H1 (cell line): ENCODE measurements around the gene CADM2.

Source experiments
- ATF2 ChIP-seq: IDR thresholded peaks from 2 replicates; pipeline ENCODE4 v1.6.1; 2012; ENCODE audit warnings: low read length, inconsistent platforms
- EZH2 ChIP-seq: fragments of 200-600 bp; sonication (generic); IDR thresholded peaks from 2 replicates; pipeline ENCODE4 v1.7.1; 2012; ENCODE audit warnings: low read depth, mild to moderate bottlenecking, moderate library complexity, low read length, inconsistent platforms; ENCODE audit not compliant: severe bottlenecking
- PHF8 ChIP-seq: fragments of 200-600 bp; sonication (generic); conservative IDR thresholded peaks from 2 replicates; pipeline ENCODE4 v1.7.1; 2012; ENCODE audit warnings: low read depth, mild to moderate bottlenecking, inconsistent platforms, low read length, moderate library complexity
- TF ChIP-seq, protein P1 (sequence below), 3 experiments: IDR thresholded peaks; 1 replicate in 2 of 3; 2 replicates in 1 of 3; pipeline versions ENCODE4 v1.5.1 to v1.6.1; 2011; ENCODE audit warnings: low read length in 3 of 3, mild to moderate bottlenecking in 3 of 3, inconsistent platforms in 2 of 3, low read depth in 1 of 3, moderate library complexity in 1 of 3; ENCODE audit not compliant: insufficient read depth in 1 of 3; ENCODE audit errors: control extremely low read depth in 1 of 3

GRCh38 chr3:84989102-84989501 lies 30.3 kb downstream of the CADM2 start:
- no peak for TF ChIP-seq EZH2
- TF ChIP-seq ATF2, result no peak
- no peak for TF ChIP-seq PHF8
- TF ChIP-seq, protein P1, sequence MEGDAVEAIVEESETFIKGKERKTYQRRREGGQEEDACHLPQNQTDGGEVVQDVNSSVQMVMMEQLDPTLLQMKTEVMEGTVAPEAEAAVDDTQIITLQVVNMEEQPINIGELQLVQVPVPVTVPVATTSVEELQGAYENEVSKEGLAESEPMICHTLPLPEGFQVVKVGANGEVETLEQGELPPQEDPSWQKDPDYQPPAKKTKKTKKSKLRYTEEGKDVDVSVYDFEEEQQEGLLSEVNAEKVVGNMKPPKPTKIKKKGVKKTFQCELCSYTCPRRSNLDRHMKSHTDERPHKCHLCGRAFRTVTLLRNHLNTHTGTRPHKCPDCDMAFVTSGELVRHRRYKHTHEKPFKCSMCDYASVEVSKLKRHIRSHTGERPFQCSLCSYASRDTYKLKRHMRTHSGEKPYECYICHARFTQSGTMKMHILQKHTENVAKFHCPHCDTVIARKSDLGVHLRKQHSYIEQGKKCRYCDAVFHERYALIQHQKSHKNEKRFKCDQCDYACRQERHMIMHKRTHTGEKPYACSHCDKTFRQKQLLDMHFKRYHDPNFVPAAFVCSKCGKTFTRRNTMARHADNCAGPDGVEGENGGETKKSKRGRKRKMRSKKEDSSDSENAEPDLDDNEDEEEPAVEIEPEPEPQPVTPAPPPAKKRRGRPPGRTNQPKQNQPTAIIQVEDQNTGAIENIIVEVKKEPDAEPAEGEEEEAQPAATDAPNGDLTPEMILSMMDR (IDR thresholded peaks at IDR 0.05; ENCODE audit: control extremely low read depth in 1 of 3, insufficient read depth in 1 of 3, low read depth in 1 of 3, low read length in 3 of 3), result no peak
